ENCODE data around the gene GOLIM4.

The GOLIM4 gene

DNA sequence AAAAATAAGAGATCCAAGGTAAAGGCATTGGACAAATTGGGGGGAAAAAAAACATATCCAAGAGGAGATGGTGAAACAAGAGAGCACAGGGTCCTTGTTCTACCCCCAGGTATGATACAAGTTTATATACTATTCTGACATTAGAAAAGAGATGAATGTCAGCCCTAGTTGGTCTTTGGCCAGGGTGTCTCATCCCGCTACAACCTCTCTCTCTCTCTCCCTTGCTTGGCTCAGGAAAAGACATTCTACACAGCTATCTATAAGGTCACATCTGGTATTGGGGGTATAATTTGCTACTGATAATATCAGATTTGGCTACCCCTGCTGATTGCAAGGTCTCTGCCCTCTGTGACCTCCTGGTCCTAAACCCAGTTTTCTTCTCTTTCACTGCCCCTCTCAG lies 117.2 kb downstream of the GOLIM4 start:
- Histone ChIP-seq H3K4me1 (ENCODE audit: control insufficient read depth, insufficient read depth, low read length) (no peaks in the 10 kb centered on the region), H3K9ac (ENCODE audit: low read length) (no peak overlapping the region), H3K27me3 (replicated peaks; ENCODE audit: control insufficient read depth, insufficient read depth, low read length) (no peaks in the 10 kb centered on the region), H3K36me3 (ENCODE audit: control insufficient read depth, insufficient read depth, low read length, severe bottlenecking) (no peaks in the 10 kb centered on the region), H3K9me3 (ENCODE audit: control insufficient read depth, low read length) (no peaks in the 10 kb centered on the region), H3K4me3 (ENCODE audit: low read length) (no peak overlapping the region)
- no peak for DNase-seq (ENCODE audit: low read depth)

DNA sequence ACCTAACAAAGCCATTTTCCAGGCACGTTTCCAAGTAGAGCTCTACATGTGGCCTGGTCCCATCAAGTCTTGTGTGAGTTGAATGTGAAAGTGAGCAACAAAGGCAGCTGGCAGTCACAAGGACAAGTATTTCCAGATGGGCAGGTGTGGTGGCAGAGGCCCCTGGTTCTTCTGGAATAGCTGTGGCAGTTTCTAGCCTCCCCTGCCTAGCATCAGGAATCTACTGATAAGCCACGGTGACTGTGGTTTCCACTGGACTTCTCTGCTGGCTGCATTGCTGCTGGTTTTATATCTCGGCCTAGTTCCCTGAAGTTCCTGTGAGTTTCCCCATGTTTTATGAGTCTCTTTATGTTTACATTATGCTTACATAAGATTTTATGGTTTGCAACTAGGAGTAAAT lies 117.7 kb downstream of the GOLIM4 start:
- no peaks in the 10 kb centered on the region for H3K36me3 ChIP-seq (ENCODE audit: control insufficient read depth, insufficient read depth, low read length, severe bottlenecking)
- no peak for DNase-seq (ENCODE audit: low read depth)
- H3K4me1 ChIP-seq (ENCODE audit: control insufficient read depth, insufficient read depth, low read length), result no peaks in the 10 kb centered on the region
- no peaks in the 10 kb centered on the region for H3K27me3 ChIP-seq (replicated peaks; ENCODE audit: control insufficient read depth, insufficient read depth, low read length)
- no peaks in the 10 kb centered on the region for H3K9me3 ChIP-seq (ENCODE audit: control insufficient read depth, low read length)
- H3K9ac ChIP-seq (ENCODE audit: low read length), result no peak overlapping the region
- H3K4me3 ChIP-seq (ENCODE audit: low read length), result no peak overlapping the region

GRCh38 chr3:167976516-167977361 lies 119.0 kb downstream of the GOLIM4 start:
- peak; percentile 22 for DNase-seq (ENCODE audit: low read depth)

DNA sequence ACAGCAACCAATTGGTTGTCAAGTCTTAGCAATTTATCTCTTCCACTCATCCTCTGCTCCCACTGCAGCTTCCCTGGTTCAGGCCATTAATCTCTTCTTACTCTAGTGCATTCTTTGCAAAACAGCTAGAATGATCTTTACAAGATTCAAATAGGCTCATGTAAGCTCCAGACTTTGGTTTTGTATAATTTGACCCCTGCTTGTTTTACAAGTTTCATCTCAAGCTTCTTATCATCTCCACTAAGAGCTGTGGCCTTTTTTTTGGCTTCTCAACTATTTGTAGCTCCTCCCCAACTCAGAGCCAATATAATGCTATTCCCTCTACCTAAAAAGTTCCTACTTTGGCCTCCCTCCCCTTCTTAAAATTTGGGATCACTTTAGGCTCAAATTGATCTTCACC lies 121.8 kb downstream of the GOLIM4 start:
- no peaks in the 10 kb centered on the region for H3K27me3 ChIP-seq (replicated peaks; ENCODE audit: control insufficient read depth, insufficient read depth, low read length)
- no peaks in the 10 kb centered on the region for H3K36me3 ChIP-seq (ENCODE audit: control insufficient read depth, insufficient read depth, low read length, severe bottlenecking)
- no peak for DNase-seq (ENCODE audit: low read depth)

More at GRCh38 chr3:167976516-167977361, 119.0 kb downstream of the GOLIM4 start:
- no peaks in the 10 kb centered on the region for H3K36me3 ChIP-seq (ENCODE audit: control insufficient read depth, insufficient read depth, low read length, severe bottlenecking)
- no peaks in the 10 kb centered on the region for H3K27me3 ChIP-seq (replicated peaks; ENCODE audit: control insufficient read depth, insufficient read depth, low read length)
- H3K4me3 ChIP-seq (ENCODE audit: low read length), result no peak overlapping the region
- H3K9me3 ChIP-seq (ENCODE audit: control insufficient read depth, low read length), result no peaks in the 10 kb centered on the region
- no peak overlapping the region for H3K9ac ChIP-seq (ENCODE audit: low read length)
- H3K4me1 ChIP-seq (ENCODE audit: control insufficient read depth, insufficient read depth, low read length), result no peaks in the 10 kb centered on the region

DNA sequence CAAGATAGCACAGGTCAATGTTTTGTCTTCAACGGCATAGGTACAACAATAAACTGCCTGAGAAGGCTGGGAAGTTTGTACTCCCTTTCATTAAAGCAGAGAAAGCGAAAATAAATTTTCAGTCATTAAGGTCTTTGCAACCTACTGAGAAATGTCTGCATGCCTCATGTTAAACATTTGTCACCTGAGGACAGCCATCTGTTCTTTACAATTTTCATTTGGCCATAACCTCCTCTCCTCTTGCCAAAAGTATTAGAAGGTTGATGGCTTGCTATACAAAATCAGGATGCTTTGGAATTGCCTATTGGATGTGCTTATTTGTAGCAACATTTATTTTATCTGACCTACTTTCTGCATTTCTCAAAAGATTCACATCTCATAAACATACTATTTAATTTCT lies 122.7 kb downstream of the GOLIM4 start:
- H3K36me3 ChIP-seq (ENCODE audit: control insufficient read depth, insufficient read depth, low read length, severe bottlenecking), result no peaks in the 10 kb centered on the region
- H3K27me3 ChIP-seq (replicated peaks; ENCODE audit: control insufficient read depth, insufficient read depth, low read length), result no peaks in the 10 kb centered on the region
- no peak for DNase-seq (ENCODE audit: low read depth)
- H3K9me3 ChIP-seq (ENCODE audit: control insufficient read depth, low read length), result no peaks in the 10 kb centered on the region
- no peak overlapping the region for H3K9ac ChIP-seq (ENCODE audit: low read length)
- no peaks in the 10 kb centered on the region for H3K4me1 ChIP-seq (ENCODE audit: control insufficient read depth, insufficient read depth, low read length)
- no peak overlapping the region for H3K4me3 ChIP-seq (ENCODE audit: low read length)

More for the DNA sequence above, 121.8 kb downstream of the GOLIM4 start:
- Histone ChIP-seq H3K9ac (ENCODE audit: low read length) (no peak overlapping the region), H3K4me3 (ENCODE audit: low read length) (no peak overlapping the region), H3K4me1 (ENCODE audit: control insufficient read depth, insufficient read depth, low read length) (no peaks in the 10 kb centered on the region), H3K9me3 (ENCODE audit: control insufficient read depth, low read length) (no peaks in the 10 kb centered on the region)

GRCh38 chr3:167972502-167972901 lies 123.2 kb downstream of the GOLIM4 start:
- no peak for DNase-seq (ENCODE audit: low read depth)
- Histone ChIP-seq H3K27me3 (replicated peaks; ENCODE audit: control insufficient read depth, insufficient read depth, low read length) (no peaks in the 10 kb centered on the region), H3K9me3 (ENCODE audit: control insufficient read depth, low read length) (no peaks in the 10 kb centered on the region), H3K4me3 (ENCODE audit: low read length) (no peak overlapping the region), H3K36me3 (ENCODE audit: control insufficient read depth, insufficient read depth, low read length, severe bottlenecking) (no peaks in the 10 kb centered on the region), H3K4me1 (ENCODE audit: control insufficient read depth, insufficient read depth, low read length) (no peaks in the 10 kb centered on the region), H3K9ac (ENCODE audit: low read length) (no peak overlapping the region)

GRCh38 chr3:167969548-167969947 lies 126.2 kb downstream of the GOLIM4 start:
- Histone ChIP-seq H3K36me3 (ENCODE audit: control insufficient read depth, insufficient read depth, low read length, severe bottlenecking) (no peaks in the 10 kb centered on the region), H3K27me3 (replicated peaks; ENCODE audit: control insufficient read depth, insufficient read depth, low read length) (no peaks in the 10 kb centered on the region), H3K4me3 (ENCODE audit: low read length) (no peak overlapping the region), H3K9ac (ENCODE audit: low read length) (no peak overlapping the region), H3K4me1 (ENCODE audit: control insufficient read depth, insufficient read depth, low read length) (no peaks in the 10 kb centered on the region), H3K9me3 (ENCODE audit: control insufficient read depth, low read length) (no peaks in the 10 kb centered on the region)
- DNase-seq (ENCODE audit: low read depth), result no peak

DNA sequence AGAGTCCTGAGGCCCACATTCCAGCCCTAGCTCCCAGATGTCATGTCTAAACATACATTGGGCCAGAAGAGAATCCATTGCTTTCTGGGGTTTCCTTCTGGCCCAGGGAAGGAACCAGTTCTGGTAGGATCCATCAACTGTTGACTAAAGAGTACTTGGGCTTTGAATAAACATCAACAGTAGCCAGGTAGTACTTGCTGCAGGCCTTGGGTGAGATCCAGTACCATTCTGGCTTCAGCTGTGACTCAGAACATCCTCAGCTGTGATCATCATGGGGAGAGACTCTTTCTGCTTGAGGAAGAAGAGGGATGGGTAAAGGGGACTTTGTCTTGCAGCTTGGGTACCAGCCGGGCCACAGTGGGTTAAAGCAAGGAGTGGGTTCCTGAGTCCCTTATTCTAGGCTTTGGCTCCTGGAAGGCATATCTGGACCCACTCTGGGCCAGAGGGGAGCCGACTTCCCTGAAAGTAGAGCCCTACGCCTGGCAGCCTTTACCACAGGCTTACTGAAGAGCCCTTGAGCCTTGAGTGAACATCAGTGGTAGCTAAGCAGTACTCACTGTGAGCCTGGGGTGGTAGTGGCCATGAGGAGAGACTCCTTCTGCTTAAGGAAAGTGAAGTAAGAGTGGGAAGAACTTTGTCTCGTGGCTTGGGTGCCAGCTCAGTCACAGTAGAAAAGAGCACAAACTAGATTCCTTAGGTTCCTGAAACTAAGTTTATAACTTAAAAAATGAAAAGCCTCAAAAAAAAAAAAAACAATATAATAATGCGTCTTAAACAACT lies 128.3 kb downstream of the GOLIM4 start:
- no peak for DNase-seq (ENCODE audit: low read depth)
- Histone ChIP-seq H3K27me3 (replicated peaks; ENCODE audit: control insufficient read depth, insufficient read depth, low read length) (no peaks in the 10 kb centered on the region), H3K4me3 (ENCODE audit: low read length) (no peak overlapping the region), H3K9ac (ENCODE audit: low read length) (no peak overlapping the region), H3K36me3 (ENCODE audit: control insufficient read depth, insufficient read depth, low read length, severe bottlenecking) (no peaks in the 10 kb centered on the region), H3K9me3 (ENCODE audit: control insufficient read depth, low read length) (no peaks in the 10 kb centered on the region), H3K4me1 (ENCODE audit: control insufficient read depth, insufficient read depth, low read length) (no peaks in the 10 kb centered on the region)
